H9 (cell line): ENCODE results near the gene ZBTB38. TPM values are rescaled to one million over a fixed set of nuclear protein-coding genes. Genes with fewer than 3 reads are reported as not detected.

Experiments used
- DNase-seq: peaks from one replicate; pipeline ENCODE4 v3.0.0-alpha.2; 2017
- H2AFZ ChIP-seq: one replicate; pipeline ENCODE4 v1.6.1; 2013; ENCODE audit warnings: mild to moderate bottlenecking, low read length, control low read depth, moderate library complexity
- H2AK5ac ChIP-seq: 2 replicates; pipeline ENCODE4 v1.6.1; 2013; ENCODE audit warnings: low read length, control low read depth, mixed read lengths; ENCODE audit not compliant: insufficient read length
- H2BK120ac ChIP-seq: one replicate; pipeline ENCODE4 v1.6.1; 2013; ENCODE audit warnings: low read depth, mild to moderate bottlenecking, low read length, control low read depth, inconsistent platforms; ENCODE audit not compliant: poor library complexity, severe bottlenecking
- H2BK12ac ChIP-seq: 2 replicates; pipeline ENCODE4 v1.6.1; 2013; ENCODE audit warnings: low read length, control low read depth, mixed read lengths, low read depth; ENCODE audit not compliant: insufficient read length
- H2BK15ac ChIP-seq: 2 replicates; pipeline ENCODE4 v1.6.1; 2013; ENCODE audit warnings: low read depth, low read length, control low read depth
- H2BK20ac ChIP-seq: one replicate; pipeline ENCODE4 v1.6.1; 2013; ENCODE audit warnings: low read depth, mild to moderate bottlenecking, low read length, control low read depth, inconsistent platforms; ENCODE audit not compliant: poor library complexity, severe bottlenecking
- H2BK5ac ChIP-seq: 2 replicates; pipeline ENCODE4 v1.6.1; 2013; ENCODE audit warnings: low read length, control low read depth, mixed read lengths; ENCODE audit not compliant: insufficient read length
- H3K14ac ChIP-seq: 2 replicates; pipeline ENCODE4 v1.6.1; 2013; ENCODE audit warnings: low read length, control low read depth; ENCODE audit not compliant: insufficient read depth
- H3K18ac ChIP-seq: 2 replicates; pipeline ENCODE4 v1.6.1; 2013; ENCODE audit warnings: low read depth, mild to moderate bottlenecking, mixed read lengths, low read length, control low read depth; ENCODE audit not compliant: insufficient read length
- H3K23ac ChIP-seq: 2 replicates; pipeline ENCODE4 v1.6.1; 2013; ENCODE audit warnings: low read length, control low read depth, mixed read lengths, low read depth; ENCODE audit not compliant: insufficient read length
- H3K23me2 ChIP-seq: 2 replicates; pipeline ENCODE4 v1.6.1; 2013; ENCODE audit warnings: low read depth, mild to moderate bottlenecking, mixed read lengths, low read length, control low read depth; ENCODE audit not compliant: insufficient read length, poor library complexity, severe bottlenecking
- H3K27ac ChIP-seq: 2 replicates; pipeline ENCODE4 v1.5.1; 2013; ENCODE audit warnings: low read length, control low read depth, mixed read lengths, low read depth; ENCODE audit not compliant: insufficient read length
- H3K27me3 ChIP-seq: 2 replicates; pipeline ENCODE4 v1.6.1; 2013; ENCODE audit warnings: low read length, control low read depth, inconsistent platforms; ENCODE audit not compliant: insufficient read depth
- H3K4ac ChIP-seq: 2 replicates; pipeline ENCODE4 v1.6.1; 2013; ENCODE audit warnings: low read depth, mild to moderate bottlenecking, control low read depth, inconsistent platforms, low read length, moderate library complexity
- H3K4me1 ChIP-seq: 2 replicates; pipeline ENCODE4 v1.6.1; 2013; ENCODE audit warnings: low read length, control low read depth, inconsistent platforms; ENCODE audit not compliant: insufficient read depth
- H3K4me2 ChIP-seq: 2 replicates; pipeline ENCODE4 v1.6.1; 2013; ENCODE audit warnings: low read length, control low read depth, mixed read lengths; ENCODE audit not compliant: insufficient read length, insufficient read depth
- H3K56ac ChIP-seq: 2 replicates; pipeline ENCODE4 v1.6.1; 2013; ENCODE audit warnings: low read depth, mild to moderate bottlenecking, mixed read lengths, low read length, control low read depth; ENCODE audit not compliant: insufficient read length
- H3K79me1 ChIP-seq: 2 replicates; pipeline ENCODE4 v1.6.1; 2013; ENCODE audit warnings: low read depth, mild to moderate bottlenecking, moderate library complexity, low read length, control low read depth, inconsistent platforms; ENCODE audit not compliant: insufficient read depth, poor library complexity, severe bottlenecking
- H3K79me2 ChIP-seq: 2 replicates; pipeline ENCODE4 v1.6.1; 2013; ENCODE audit warnings: low read length, control low read depth, inconsistent platforms; ENCODE audit not compliant: insufficient read depth
- H3K9ac ChIP-seq: 2 replicates; pipeline ENCODE4 v1.6.1; 2013; ENCODE audit warnings: low read length, control low read depth, mixed read lengths; ENCODE audit not compliant: insufficient read length; ENCODE audit errors: extremely low read depth
- H3K9me3 ChIP-seq: one replicate; pipeline ENCODE4 v1.6.1; 2013; ENCODE audit warnings: low read depth, low read length, inconsistent platforms; ENCODE audit not compliant: control insufficient read depth
- H3T11ph ChIP-seq: one replicate; pipeline ENCODE4 v1.6.1; 2013; ENCODE audit warnings: mild to moderate bottlenecking, low read length, control low read depth, inconsistent platforms
- H4K20me1 ChIP-seq: one replicate; pipeline ENCODE4 v1.6.1; 2013; ENCODE audit not compliant: control insufficient read depth, insufficient read length, insufficient read depth
- H4K5ac ChIP-seq: 2 replicates; pipeline ENCODE4 v1.6.1; 2013; ENCODE audit warnings: low read depth, mild to moderate bottlenecking, mixed read lengths, low read length, control low read depth; ENCODE audit not compliant: insufficient read length
- H4K8ac ChIP-seq: replicated peaks from 2 replicates; pipeline ENCODE4 v1.6.1; 2013; ENCODE audit warnings: low read length, control low read depth, mixed read lengths, low read depth; ENCODE audit not compliant: insufficient read length
- H4K91ac ChIP-seq: 2 replicates; pipeline ENCODE4 v1.6.1; 2013; ENCODE audit warnings: low read depth, mild to moderate bottlenecking, moderate library complexity, mixed read lengths, low read length, control low read depth; ENCODE audit not compliant: insufficient read length
- H3K27ac Mint-ChIP-seq, 3 experiments: 2 replicates in 2 of 3; 3 replicates in 1 of 3; pipeline ENCODE4 v1.8.0; 2020 to 2021; ENCODE audit warnings: mixed read lengths in 3 of 3, mild to moderate bottlenecking in 1 of 3, moderate library complexity in 1 of 3
- H3K27me3 Mint-ChIP-seq: 2 replicates; pipeline ENCODE4 v1.8.0; 2021; ENCODE audit warnings: low read depth, mild to moderate bottlenecking, moderate library complexity, mixed read lengths
- H3K36me3 Mint-ChIP-seq, 3 experiments: 2 replicates in 2 of 3; 3 replicates in 1 of 3; pipeline ENCODE4 v1.8.0; 2020 to 2021; ENCODE audit warnings: low read depth in 3 of 3, mixed read lengths in 3 of 3; ENCODE audit not compliant: insufficient read depth in 1 of 3
- H3K4me1 Mint-ChIP-seq, 2 experiments: 2 replicates each; pipeline ENCODE4 v1.8.0; 2020; ENCODE audit warnings: mixed read lengths in 2 of 2
- H3K4me3 Mint-ChIP-seq, 2 experiments: 2 replicates in 1 of 2; 3 replicates in 1 of 2; pipeline ENCODE4 v1.8.0; 2020 to 2021; ENCODE audit warnings: mild to moderate bottlenecking in 2 of 2, mixed read lengths in 2 of 2, moderate library complexity in 1 of 2
- H3K9me3 Mint-ChIP-seq, 2 experiments: 2 replicates in 1 of 2; 3 replicates in 1 of 2; pipeline ENCODE4 v1.8.0; 2020; ENCODE audit warnings: mild to moderate bottlenecking in 2 of 2, mixed read lengths in 2 of 2, moderate library complexity in 1 of 2
- WGBS: extraction: QIAGEN DNeasy Blood & Tissue Kit; methylation state at CpG from one replicate; pipeline ENCODE4 v1.1.7; 2013; ENCODE audit warnings: missing lambda C conversion rate, low lambda C conversion rate, mixed read lengths; ENCODE audit not compliant: insufficient read length; ENCODE audit errors: extremely low coverage; 5-methylcytosine and 5-hydroxymethylcytosine counted together
- total RNA-seq: library from RNA; stranded (reverse); gene quantifications from 2 replicates; pipeline ENCODE4 v1.2.1, GENCODE V29; 2021
- TF ChIP-seq, protein P1 (sequence below): fragments of 200-600 bp; sonication (generic); conservative IDR thresholded peaks from 3 replicates; pipeline ENCODE4 v1.8.0; 2021; ENCODE audit warnings: antibody characterized with exemption, mild to moderate bottlenecking

Gene ZBTB38
- total RNA-seq, 1 experiment from 2014 or later, result 14.6 TPM

DNA sequence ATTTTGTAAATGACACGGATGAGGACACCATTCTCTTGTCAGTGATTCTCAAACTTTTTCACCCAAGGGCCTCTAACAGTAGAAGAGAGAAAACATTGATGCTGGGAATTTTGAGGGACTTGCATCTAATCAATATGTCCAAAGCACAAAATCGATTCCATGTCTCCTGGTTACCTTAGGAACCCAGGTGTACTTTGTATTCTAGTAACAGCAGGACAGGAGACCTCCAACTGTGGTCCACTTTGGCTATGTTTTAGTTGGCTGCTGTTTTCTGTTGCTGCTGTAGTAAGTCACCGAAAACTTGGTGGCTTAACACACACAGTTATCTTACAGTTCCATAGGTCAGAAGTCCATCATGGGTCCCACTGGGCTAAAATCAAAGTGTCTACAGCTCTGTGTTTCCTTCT, 24.4 kb upstream of the ZBTB38 start:
- WGBS, result no CpG with 5 or more reads among the region's 3 CpGs
- Histone ChIP-seq H4K91ac (no peak overlapping the region), H4K8ac (no peak overlapping the region), H3K79me2 (no peaks in the 10 kb centered on the region), H4K20me1 (no peaks in the 10 kb centered on the region), H3K23me2 (no peaks in the 10 kb centered on the region), H3K79me1 (no peaks in the 10 kb centered on the region), H4K5ac (no peak overlapping the region), H2AFZ (no peak overlapping the region), H3T11ph (no peak overlapping the region), H2BK15ac (no peak overlapping the region), H2BK120ac (no peak overlapping the region), H2BK5ac (no peak overlapping the region), H3K9me3 (no peaks in the 10 kb centered on the region), H3K9ac (no peak overlapping the region), H3K4me1 (no peaks in the 10 kb centered on the region; the same call in 1 of the 2 replicates), H2BK12ac (no peak overlapping the region), H3K23ac (no peak overlapping the region), H3K4me2 (no peak overlapping the region), H3K27me3 (no peaks in the 10 kb centered on the region), H3K56ac (no peak overlapping the region), H3K27ac (no peak overlapping the region), H2BK20ac (no peak overlapping the region), H3K14ac (no peak overlapping the region), H2AK5ac (no peak overlapping the region), H3K4ac (no peak overlapping the region), H3K18ac (no peak overlapping the region)
- TF ChIP-seq, protein P1, sequence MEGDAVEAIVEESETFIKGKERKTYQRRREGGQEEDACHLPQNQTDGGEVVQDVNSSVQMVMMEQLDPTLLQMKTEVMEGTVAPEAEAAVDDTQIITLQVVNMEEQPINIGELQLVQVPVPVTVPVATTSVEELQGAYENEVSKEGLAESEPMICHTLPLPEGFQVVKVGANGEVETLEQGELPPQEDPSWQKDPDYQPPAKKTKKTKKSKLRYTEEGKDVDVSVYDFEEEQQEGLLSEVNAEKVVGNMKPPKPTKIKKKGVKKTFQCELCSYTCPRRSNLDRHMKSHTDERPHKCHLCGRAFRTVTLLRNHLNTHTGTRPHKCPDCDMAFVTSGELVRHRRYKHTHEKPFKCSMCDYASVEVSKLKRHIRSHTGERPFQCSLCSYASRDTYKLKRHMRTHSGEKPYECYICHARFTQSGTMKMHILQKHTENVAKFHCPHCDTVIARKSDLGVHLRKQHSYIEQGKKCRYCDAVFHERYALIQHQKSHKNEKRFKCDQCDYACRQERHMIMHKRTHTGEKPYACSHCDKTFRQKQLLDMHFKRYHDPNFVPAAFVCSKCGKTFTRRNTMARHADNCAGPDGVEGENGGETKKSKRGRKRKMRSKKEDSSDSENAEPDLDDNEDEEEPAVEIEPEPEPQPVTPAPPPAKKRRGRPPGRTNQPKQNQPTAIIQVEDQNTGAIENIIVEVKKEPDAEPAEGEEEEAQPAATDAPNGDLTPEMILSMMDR, result no peak
- no peaks in the 10 kb centered on the region for H3K9me3 Mint-ChIP-seq
- DNase-seq, result no peak
- peaks cover 6% of the 10 kb centered on the region; the same call in 1 of the 2 replicates for H3K27me3 Mint-ChIP-seq
- H3K4me3 Mint-ChIP-seq, result no peak overlapping the region
- no peak overlapping the region for H3K27ac Mint-ChIP-seq
- H3K36me3 Mint-ChIP-seq, result no peaks in the 10 kb centered on the region
- peaks cover 5 to 13% of the 10 kb centered on the region in 2 experiments; a peak in 3 of 4 replicates for H3K4me1 Mint-ChIP-seq
